ENCODE data around the gene MBOAT2.

DNA sequence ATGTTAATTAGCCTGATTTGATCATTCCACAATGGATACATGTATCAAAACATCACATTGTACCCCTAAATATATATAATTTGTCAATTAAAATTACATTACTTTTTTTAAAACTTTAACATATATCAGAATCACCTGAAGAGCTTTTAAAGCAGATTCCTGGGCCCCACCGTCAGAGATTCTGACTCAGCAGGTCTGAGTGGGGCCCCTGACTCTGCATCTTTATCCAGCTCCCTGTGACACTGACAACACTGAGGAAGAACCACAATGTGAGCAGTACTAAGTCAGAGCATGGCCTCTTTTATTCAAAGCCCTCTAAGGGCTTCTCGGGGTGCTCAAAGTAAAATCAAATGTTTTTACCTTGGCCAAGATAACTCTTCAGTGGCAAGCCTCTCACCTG is 175.8 kb downstream of the MBOAT2 start:
- TF ChIP-seq, protein P1, sequence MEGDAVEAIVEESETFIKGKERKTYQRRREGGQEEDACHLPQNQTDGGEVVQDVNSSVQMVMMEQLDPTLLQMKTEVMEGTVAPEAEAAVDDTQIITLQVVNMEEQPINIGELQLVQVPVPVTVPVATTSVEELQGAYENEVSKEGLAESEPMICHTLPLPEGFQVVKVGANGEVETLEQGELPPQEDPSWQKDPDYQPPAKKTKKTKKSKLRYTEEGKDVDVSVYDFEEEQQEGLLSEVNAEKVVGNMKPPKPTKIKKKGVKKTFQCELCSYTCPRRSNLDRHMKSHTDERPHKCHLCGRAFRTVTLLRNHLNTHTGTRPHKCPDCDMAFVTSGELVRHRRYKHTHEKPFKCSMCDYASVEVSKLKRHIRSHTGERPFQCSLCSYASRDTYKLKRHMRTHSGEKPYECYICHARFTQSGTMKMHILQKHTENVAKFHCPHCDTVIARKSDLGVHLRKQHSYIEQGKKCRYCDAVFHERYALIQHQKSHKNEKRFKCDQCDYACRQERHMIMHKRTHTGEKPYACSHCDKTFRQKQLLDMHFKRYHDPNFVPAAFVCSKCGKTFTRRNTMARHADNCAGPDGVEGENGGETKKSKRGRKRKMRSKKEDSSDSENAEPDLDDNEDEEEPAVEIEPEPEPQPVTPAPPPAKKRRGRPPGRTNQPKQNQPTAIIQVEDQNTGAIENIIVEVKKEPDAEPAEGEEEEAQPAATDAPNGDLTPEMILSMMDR (IDR thresholded peaks at IDR 0.05; ENCODE audit: low read depth, low read length, poor library complexity, severe bottlenecking) = no peak
- TF ChIP-seq EZH2phosphoT487 (IDR thresholded peaks at IDR 0.05; ENCODE audit: borderline replicate concordance, low read length) = no peak
